ENCODE data around the gene CYP46A1.

CYP46A1 gene

DNA sequence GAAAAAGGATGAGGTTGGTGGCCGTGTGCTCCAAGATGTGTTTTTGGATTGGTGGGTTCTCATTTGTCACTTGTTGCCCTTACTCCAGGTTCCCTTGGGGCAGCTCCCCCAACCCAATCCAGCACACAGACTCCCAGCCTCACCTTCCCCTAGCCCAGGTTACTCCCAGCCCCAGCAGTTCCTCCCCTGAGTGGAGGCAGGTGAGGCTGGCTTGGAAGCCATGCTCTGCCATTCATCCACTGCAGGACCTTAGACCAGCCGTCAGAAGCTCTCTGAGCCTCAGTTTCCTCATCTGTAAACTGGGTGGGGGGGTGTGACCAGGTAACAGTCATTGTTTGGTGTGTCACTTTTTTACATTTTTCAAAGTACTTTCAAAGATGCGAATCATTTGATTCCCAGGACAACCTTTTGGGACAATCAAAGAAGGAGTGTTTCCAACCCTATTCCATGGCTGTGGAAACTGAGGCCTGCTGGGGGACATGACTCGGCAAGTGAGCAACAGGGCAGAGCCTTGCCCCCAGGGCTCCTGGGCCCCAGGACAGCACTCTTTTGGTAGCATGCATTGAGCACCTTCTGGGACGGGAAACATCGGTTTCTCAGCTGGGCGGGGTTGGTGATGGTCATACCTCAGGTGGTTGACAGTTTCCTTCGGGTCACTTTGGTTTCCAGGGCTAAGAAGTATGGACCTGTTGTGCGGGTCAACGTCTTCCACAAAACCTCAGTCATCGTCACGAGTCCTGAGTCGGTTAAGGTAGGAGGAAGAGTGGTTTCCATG, 7.2 kb downstream of the CYP46A1 start:
- H3K27ac ChIP-seq: no peak overlapping the region
- no peak for TF ChIP-seq ZFX (IDR thresholded peaks at IDR 0.05; ENCODE audit: borderline replicate concordance)

DNA sequence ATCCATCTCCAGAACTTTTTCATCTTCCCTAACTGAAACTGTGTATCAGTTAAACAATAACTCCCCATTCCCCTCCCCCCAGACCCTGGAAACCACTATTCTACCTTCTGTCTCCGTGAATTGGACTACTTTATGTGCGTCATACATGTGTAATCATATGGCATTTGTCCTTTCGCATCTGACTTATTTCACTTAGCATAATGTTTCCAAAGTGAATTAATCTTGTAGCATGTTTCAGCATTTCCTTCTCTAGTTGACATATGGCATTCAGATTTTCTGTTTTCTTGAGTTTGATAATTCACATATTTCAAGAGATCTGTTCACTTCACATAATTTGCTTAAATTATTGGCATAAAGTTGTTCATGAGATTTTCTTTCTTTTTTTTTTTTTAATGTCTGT, 9.8 kb downstream of the CYP46A1 start:
- TF ChIP-seq ZFX (IDR thresholded peaks at IDR 0.05; ENCODE audit: borderline replicate concordance): no peak
- TF ChIP-seq, protein P1, sequence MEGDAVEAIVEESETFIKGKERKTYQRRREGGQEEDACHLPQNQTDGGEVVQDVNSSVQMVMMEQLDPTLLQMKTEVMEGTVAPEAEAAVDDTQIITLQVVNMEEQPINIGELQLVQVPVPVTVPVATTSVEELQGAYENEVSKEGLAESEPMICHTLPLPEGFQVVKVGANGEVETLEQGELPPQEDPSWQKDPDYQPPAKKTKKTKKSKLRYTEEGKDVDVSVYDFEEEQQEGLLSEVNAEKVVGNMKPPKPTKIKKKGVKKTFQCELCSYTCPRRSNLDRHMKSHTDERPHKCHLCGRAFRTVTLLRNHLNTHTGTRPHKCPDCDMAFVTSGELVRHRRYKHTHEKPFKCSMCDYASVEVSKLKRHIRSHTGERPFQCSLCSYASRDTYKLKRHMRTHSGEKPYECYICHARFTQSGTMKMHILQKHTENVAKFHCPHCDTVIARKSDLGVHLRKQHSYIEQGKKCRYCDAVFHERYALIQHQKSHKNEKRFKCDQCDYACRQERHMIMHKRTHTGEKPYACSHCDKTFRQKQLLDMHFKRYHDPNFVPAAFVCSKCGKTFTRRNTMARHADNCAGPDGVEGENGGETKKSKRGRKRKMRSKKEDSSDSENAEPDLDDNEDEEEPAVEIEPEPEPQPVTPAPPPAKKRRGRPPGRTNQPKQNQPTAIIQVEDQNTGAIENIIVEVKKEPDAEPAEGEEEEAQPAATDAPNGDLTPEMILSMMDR (IDR thresholded peaks at IDR 0.05): no peak
- no peak overlapping the region for H3K27ac ChIP-seq

DNA sequence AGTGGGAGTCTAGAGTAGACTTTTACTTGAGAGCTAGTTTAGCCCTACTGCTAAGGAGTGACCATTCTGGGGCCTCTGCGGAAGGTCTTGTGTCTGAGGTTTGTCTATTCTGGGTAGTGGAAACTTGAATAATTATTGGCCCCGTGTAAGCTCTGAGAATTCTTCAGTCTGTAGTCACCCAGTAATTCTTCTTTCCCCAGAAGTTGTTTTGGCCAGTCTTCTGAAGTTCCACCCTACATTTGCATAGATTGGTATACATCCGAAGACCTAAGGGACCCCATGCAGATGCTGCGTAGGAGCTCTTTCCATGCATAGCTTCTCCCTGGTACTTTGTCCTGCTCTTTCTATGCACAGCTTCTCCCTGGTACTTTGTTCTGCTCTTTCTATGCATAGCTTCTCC, 12.8 kb downstream of the CYP46A1 start:
- H3K27ac ChIP-seq: no peak overlapping the region
- no peak for TF ChIP-seq ZFX (IDR thresholded peaks at IDR 0.05; ENCODE audit: borderline replicate concordance)
- TF ChIP-seq, protein P1 (IDR thresholded peaks at IDR 0.05): no peak

DNA sequence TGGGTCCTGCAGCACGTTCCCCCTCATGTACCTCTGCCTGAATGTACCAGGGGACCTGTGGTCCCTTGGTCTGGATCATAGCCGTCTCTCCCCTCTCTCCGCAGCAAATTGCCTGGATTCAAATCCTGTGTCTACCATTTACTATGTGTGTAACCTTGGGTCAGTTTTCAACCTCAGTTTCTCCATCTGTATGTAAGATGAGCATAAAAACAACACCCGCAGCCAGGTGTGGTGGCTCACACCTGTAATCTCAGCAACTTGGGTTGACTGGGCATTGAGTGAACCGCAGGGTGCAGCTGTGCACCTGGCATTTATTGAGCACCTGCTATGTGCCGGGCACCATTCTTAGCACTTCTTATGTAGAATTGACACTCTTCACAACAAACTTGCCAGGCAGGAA, 14.1 kb downstream of the CYP46A1 start:
- TF ChIP-seq, protein P1 (IDR thresholded peaks at IDR 0.05): no peak
- no peak for TF ChIP-seq ZFX (IDR thresholded peaks at IDR 0.05; ENCODE audit: borderline replicate concordance)
- H3K27ac ChIP-seq: no peak overlapping the region

DNA sequence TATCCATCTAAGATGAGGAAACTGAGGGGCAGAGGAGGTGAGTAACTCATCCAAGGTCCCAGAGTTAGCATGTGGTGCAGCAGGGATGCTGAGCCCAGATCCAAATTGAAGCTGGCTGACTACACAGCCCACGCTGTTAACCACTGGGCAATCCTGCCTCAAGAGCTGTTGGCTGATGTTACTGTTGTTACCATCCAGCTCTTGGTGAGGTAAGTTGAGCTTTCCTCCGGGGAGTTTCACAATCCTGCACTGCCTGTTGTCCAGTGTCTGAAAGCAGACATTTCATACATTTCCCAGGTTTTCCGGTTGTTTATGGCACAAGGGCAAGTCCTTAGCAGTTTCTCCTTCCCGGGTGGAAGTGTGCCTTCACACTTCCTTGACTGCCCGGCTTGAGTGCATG, 14.5 kb downstream of the CYP46A1 start:
- TF ChIP-seq, protein P1 (IDR thresholded peaks at IDR 0.05): no peak
- no peak for TF ChIP-seq ZFX (IDR thresholded peaks at IDR 0.05; ENCODE audit: borderline replicate concordance)
- H3K27ac ChIP-seq: no peak overlapping the region

DNA sequence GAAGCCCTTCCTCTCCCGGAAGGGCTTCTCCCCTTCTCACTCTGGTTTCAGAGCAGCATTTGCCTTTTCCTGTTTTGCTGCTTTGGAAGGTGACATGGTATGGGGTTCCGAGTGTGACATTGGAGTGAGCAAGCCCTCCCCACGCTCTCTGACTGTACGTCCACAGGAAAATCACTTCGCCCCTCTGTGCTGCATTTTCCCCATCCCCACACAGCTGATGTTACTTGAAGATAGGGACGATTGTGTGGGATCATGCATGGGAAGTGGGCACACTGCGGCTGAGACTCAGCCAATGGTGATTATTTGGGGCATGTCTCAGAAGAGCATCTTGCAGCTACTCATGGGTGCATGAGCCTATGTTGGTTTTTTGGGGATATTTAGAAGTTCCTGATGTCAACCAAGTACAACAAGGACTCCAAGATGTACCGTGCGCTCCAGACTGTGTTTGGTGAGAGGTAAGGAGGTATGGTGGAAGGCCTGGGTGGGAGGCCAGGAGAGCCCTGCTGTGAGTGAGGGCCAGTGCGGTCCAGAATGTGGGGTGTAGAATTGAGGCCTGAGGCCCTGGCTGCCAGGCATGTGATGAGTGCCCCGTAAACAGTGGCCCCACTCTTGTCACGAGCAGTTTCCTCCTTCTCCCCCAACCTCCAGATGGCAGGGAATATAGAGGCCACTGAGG, 15.1 kb downstream of the CYP46A1 start:
- TF ChIP-seq ZFX (IDR thresholded peaks at IDR 0.05; ENCODE audit: borderline replicate concordance): no peak
- TF ChIP-seq, protein P1 (IDR thresholded peaks at IDR 0.05): no peak

DNA sequence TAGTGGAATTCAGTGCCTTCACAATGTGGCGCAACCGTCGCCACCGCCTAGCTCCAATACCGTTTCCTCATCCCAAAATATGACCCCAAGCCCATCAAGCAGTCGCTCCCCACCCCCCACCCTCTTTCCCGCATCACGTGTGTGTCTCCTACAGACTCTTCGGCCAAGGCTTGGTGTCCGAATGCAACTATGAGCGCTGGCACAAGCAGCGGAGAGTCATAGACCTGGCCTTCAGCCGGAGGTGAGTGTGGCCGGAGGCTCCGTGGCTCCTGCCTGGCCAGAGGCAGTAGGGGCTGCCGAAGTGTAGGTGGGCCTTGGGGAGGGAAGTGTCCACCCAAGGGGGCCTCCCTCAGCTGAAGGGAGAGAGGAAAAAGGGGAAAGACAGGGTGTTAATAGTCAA, 15.8 kb downstream of the CYP46A1 start:
- no peak overlapping the region for H3K27ac ChIP-seq
- TF ChIP-seq, protein P1 (IDR thresholded peaks at IDR 0.05): no peak
- TF ChIP-seq ZFX (IDR thresholded peaks at IDR 0.05; ENCODE audit: borderline replicate concordance): no peak

More for the DNA sequence above, 15.1 kb downstream of the CYP46A1 start:
- no peak overlapping the region for H3K27ac ChIP-seq

All from 22Rv1 (cell line).